ENCODE results near the gene SMG7.

GRCh38 chr1:183470147-183470960 lies 1.9 kb upstream of the SMG7 start:
- no peak for TF ChIP-seq GATA2 (IDR thresholded peaks at IDR 0.05; ENCODE audit: low read depth, low read length)
- TF ChIP-seq GATA3 (IDR thresholded peaks at IDR 0.05; ENCODE audit: low read depth, low read length) = no peak
